PC-9 (cell line): ENCODE results near the gene IL17RB. TPM values are rescaled to one million over a fixed set of nuclear protein-coding genes. Genes with fewer than 3 reads are reported as not detected.

Source experiments
- BruUV-seq: library from RNA; stranded (reverse); fragments of 400-500 nt; replicated peaks from 2 replicates; lab custom pipeline; 2021; lab: Mats Ljungman, UMichigan
- CTCF ChIA-PET: fragments of 300-600 bp; sonication (Branson Sonifier 250); formaldehyde crosslinking; loops from one replicate; lab custom pipeline; 2022; ENCODE audit warnings: antibody characterized with exemption; lab: Charles Lee
- POLR2A ChIA-PET: fragments of 300-600 bp; sonication (Branson Sonifier 250); formaldehyde crosslinking; loops from one replicate; lab custom pipeline; 2022; ENCODE audit warnings: antibody characterized with exemption; ENCODE audit not compliant: unreplicated experiment; lab: Charles Lee
- DNase-seq, 2 experiments: peaks; one replicate each; pipeline versions ENCODE4 v3.0.0 to v3.0.0-alpha.2; 2015 to 2022; ENCODE audit warnings: mixed read lengths in 1 of 2
- H2AFZ ChIP-seq: fragments of 200-600 bp; sonication (generic); 2 replicates; pipeline ENCODE4 v1.8.1; 2017; ENCODE audit warnings: antibody characterized with exemption
- H3F3A ChIP-seq: fragments of 200-600 bp; sonication (generic); 2 replicates; pipeline ENCODE4 v1.8.1; 2017; ENCODE audit warnings: antibody characterized with exemption, mild to moderate bottlenecking, low read depth; ENCODE audit not compliant: insufficient read depth
- H3K27ac ChIP-seq: fragments of 200-600 bp; sonication (generic); 2 replicates; pipeline ENCODE4 v1.6.1; 2016; ENCODE audit warnings: mixed run types
- H3K27me3 ChIP-seq: fragments of 200-600 bp; sonication (generic); 2 replicates; pipeline ENCODE4 v1.6.1; 2016; ENCODE audit warnings: low read depth, mixed run types; ENCODE audit not compliant: insufficient read depth
- H3K36me3 ChIP-seq: fragments of 200-600 bp; sonication (generic); 2 replicates; pipeline ENCODE4 v1.6.1; 2016; ENCODE audit warnings: low read depth, mixed run types
- H3K4me1 ChIP-seq: fragments of 200-600 bp; sonication (generic); replicated peaks from 2 replicates; pipeline ENCODE4 v1.6.1; 2016; ENCODE audit warnings: mixed run types; ENCODE audit not compliant: insufficient read depth
- H3K4me2 ChIP-seq: fragments of 200-600 bp; sonication (generic); 2 replicates; pipeline ENCODE4 v1.6.1; 2017; ENCODE audit warnings: mixed run types
- H3K4me3 ChIP-seq: fragments of 200-600 bp; sonication (generic); 2 replicates; pipeline ENCODE4 v1.6.1; 2016; ENCODE audit warnings: mixed run types
- H3K79me2 ChIP-seq: fragments of 200-600 bp; sonication (generic); 2 replicates; pipeline ENCODE4 v1.6.1; 2017; ENCODE audit warnings: low read depth, mixed run types
- H3K9me2 ChIP-seq: fragments of 200-600 bp; sonication (generic); 2 replicates; pipeline ENCODE4 v1.8.1; 2017; ENCODE audit warnings: mild to moderate bottlenecking; ENCODE audit not compliant: insufficient read depth
- H3K9me3 ChIP-seq: fragments of 200-600 bp; sonication (generic); 2 replicates; pipeline ENCODE4 v1.8.1; 2016; ENCODE audit warnings: low read depth; ENCODE audit not compliant: insufficient read depth
- H4K20me1 ChIP-seq: fragments of 200-600 bp; sonication (generic); 2 replicates; pipeline ENCODE4 v1.8.1; 2017; ENCODE audit not compliant: insufficient read depth
- CTCF ChIP-seq: fragments of 200-600 bp; sonication (generic); conservative IDR thresholded peaks from 2 replicates; pipeline ENCODE4 v1.6.1; 2017; ENCODE audit warnings: mixed run types, antibody characterized with exemption, mild to moderate bottlenecking, moderate library complexity
- EZH2 ChIP-seq: fragments of 200-600 bp; sonication (generic); IDR thresholded peaks from 2 replicates; pipeline ENCODE4 v1.8.0; 2017; ENCODE audit warnings: antibody characterized with exemption, low read depth
- intact Hi-C: fragments of 100-400 bp; cut with micrococcal nuclease; formaldehyde crosslinking; loops from one replicate; pipeline ENCODE4 v1.10.0; 2022; ENCODE audit not compliant: unreplicated experiment
- total RNA-seq: library from RNA; stranded (reverse); gene quantifications from 2 replicates; pipeline ENCODE4 v1.2.3, GENCODE V29; 2021

IL17RB gene
- total RNA-seq, 1 experiment from 2014 or later: not detected

GRCh38 chr3:53863145-53863544 lies 16.8 kb downstream of the IL17RB start:
- POLR2A ChIA-PET: no interaction called here
- no peaks in the 10 kb centered on the region for H3K9me2 ChIP-seq
- CTCF ChIA-PET: interaction anchor here (0.6 kb wide), 1 partner anchor 1451 kb away, joined by 3 read pairs; no protein-coding TSS in a partner anchor
- H3K4me1 ChIP-seq: no peaks in the 10 kb centered on the region
- H3K79me2 ChIP-seq: no peaks in the 10 kb centered on the region
- no peak overlapping the region for H3K4me2 ChIP-seq
- no peaks in the 10 kb centered on the region for H4K20me1 ChIP-seq
- no peaks in the 10 kb centered on the region for H3K36me3 ChIP-seq
- H2AFZ ChIP-seq: no peak overlapping the region
- H3F3A ChIP-seq: no peaks in the 10 kb centered on the region
- TF ChIP-seq CTCF: no peak
- TF ChIP-seq EZH2: no peak
- intact Hi-C loops: no loop called here
- H3K4me3 ChIP-seq: no peak overlapping the region
- DNase-seq: no peak
- H3K27me3 ChIP-seq: no peaks in the 10 kb centered on the region
- H3K9me3 ChIP-seq: no peaks in the 10 kb centered on the region
- BruUV-seq: no TSS peak
- no peak overlapping the region for H3K27ac ChIP-seq

GRCh38 chr3:53865732-53866499 lies 19.5 kb downstream of the IL17RB start:
- no peaks in the 10 kb centered on the region for H3K27me3 ChIP-seq
- DNase-seq: no peak
- H2AFZ ChIP-seq: no peak overlapping the region
- intact Hi-C loops: no loop called here
- ChIA-PET POLR2A (no interaction called here), CTCF (no interaction called here)
- H3K9me3 ChIP-seq: no peaks in the 10 kb centered on the region
- no peaks in the 10 kb centered on the region for H4K20me1 ChIP-seq
- H3K9me2 ChIP-seq: no peaks in the 10 kb centered on the region
- TF ChIP-seq EZH2 (no peak), CTCF (no peak)
- no peak overlapping the region for H3K4me2 ChIP-seq
- H3K4me1 ChIP-seq: no peaks in the 10 kb centered on the region
- no peaks in the 10 kb centered on the region for H3F3A ChIP-seq
- no peaks in the 10 kb centered on the region for H3K79me2 ChIP-seq
- H3K4me3 ChIP-seq: no peak overlapping the region
- no peak overlapping the region for H3K27ac ChIP-seq
- H3K36me3 ChIP-seq: no peaks in the 10 kb centered on the region; the same call in 1 of the 2 replicates
- no TSS peak for BruUV-seq

DNA sequence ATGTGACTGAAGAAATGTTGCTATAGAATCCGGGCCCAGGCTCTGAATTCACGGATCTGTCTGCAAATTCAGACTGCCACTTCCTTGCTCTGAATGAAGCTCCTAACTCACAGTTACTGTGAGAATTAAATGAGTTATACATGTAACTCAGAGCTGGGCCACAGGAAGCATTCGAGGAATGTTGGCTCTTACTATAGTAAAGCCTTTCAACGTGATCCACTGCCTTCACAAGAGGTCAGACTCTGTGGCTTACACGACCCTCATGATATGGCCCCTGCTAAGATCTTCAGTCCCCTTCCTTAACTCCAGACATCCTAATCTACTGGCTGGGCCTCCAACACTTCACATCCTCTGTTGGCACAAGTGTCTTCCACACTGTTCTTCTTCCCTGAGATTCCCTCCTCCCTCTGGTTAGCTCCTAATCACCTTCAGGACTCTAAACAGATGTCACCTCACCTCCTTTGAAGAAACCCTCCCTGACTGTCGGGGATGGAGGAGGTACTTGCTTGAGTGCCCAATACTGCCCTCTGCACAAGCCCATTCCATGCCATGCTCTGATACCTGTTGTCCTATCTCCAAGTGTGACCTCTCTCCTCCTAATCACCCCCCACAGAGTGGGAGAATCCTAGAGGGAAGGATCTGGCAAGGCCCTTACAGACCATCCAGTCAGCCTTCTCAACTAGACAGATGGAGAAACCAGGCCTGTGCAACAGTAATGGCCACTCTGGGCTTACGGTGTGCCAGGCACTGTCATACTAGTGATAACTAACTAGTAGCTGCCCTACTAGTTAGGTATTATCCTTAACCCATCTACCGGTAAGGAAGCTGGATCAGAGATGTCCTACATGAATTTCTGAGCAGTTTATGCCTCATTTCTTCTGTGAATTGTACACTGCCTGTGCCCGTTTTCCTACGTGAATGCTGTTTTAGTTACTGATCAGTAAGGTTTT lies 34.3 kb downstream of the IL17RB start:
- no peak overlapping the region for H3K27ac ChIP-seq
- H3K9me2 ChIP-seq: no peaks in the 10 kb centered on the region
- H3K4me2 ChIP-seq: peak overlapping the region; percentile 95
- H3K79me2 ChIP-seq: peaks cover 14% of the 10 kb centered on the region
- DNase-seq: no peak
- H3F3A ChIP-seq: no peaks in the 10 kb centered on the region; the same call in 1 of the 2 replicates
- ChIA-PET CTCF (no interaction called here), POLR2A (interaction anchor here (0.5 kb wide), 1 partner anchor 10 kb away, joined by 5 read pairs; no protein-coding TSS in a partner anchor)
- H3K9me3 ChIP-seq: no peaks in the 10 kb centered on the region
- TF ChIP-seq CTCF (no peak), EZH2 (no peak)
- BruUV-seq: no TSS peak
- intact Hi-C loops: no loop called here
- peak overlapping the region; percentile 94 for H3K4me3 ChIP-seq
- H3K27me3 ChIP-seq: no peaks in the 10 kb centered on the region
- H3K36me3 ChIP-seq: peaks cover 16% of the 10 kb centered on the region; the same call in 1 of the 2 replicates
- peaks cover 9% of the 10 kb centered on the region for H3K4me1 ChIP-seq
- H2AFZ ChIP-seq: peak overlapping the region; percentile 88
- no peaks in the 10 kb centered on the region for H4K20me1 ChIP-seq
